ENCODE measurements around the gene PLCH1. TPM values are rescaled to one million over a fixed set of nuclear protein-coding genes. Genes with fewer than 3 reads are reported as not detected.

The PLCH1 gene
- total and polyA plus RNA-seq, 2 experiments from 2014 or later: 8.1 to 25.3 TPM

- no peaks in the 10 kb centered on the region for H4K20me1 ChIP-seq (replicated peaks; ENCODE audit: insufficient read depth)
- DNase-seq (ENCODE audit: low spot score): no peak
- no peaks in the 10 kb centered on the region for H3K27me3 ChIP-seq (ENCODE audit: insufficient read depth)
- H3K4me3 ChIP-seq: no peak overlapping the region
- no peak overlapping the region for H3K27ac ChIP-seq (ENCODE audit: low read depth)
- Mint-ChIP-seq H3K36me3 (ENCODE audit: low read depth) (no peaks in the 10 kb centered on the region), H3K27ac (no peak overlapping the region), H3K4me1 (peaks cover 58% of the 10 kb centered on the region), H3K9me3 (no peaks in the 10 kb centered on the region; the same call in 2 of the 3 replicates), H3K27me3 (ENCODE audit: insufficient read depth, low read depth, poor library complexity) (no peaks in the 10 kb centered on the region), H3K4me3 (no peak overlapping the region)
- no peak overlapping the region for H2AFZ ChIP-seq
- TF ChIP-seq JUNB (IDR thresholded peaks at IDR 0.05; ENCODE audit: unreplicated experiment) (no peak), REST (IDR thresholded peaks at IDR 0.05; ENCODE audit: unreplicated experiment) (no peak), ZNF114 (CRISPR knock-in tag; IDR thresholded peaks at IDR 0.05) (no peak), CTCF (conservative IDR thresholded peaks at IDR 0.05; ENCODE audit: low read depth in 2 of 2) (no peak), STAT1 (IDR thresholded peaks at IDR 0.05; ENCODE audit: unreplicated experiment) (no peak), EZH2 (IDR thresholded peaks at IDR 0.05; ENCODE audit: low read depth, unreplicated experiment) (no peak), EZH2phosphoT487 (IDR thresholded peaks at IDR 0.05; ENCODE audit: unreplicated experiment) (no peak), NANOG (IDR thresholded peaks at IDR 0.05; ENCODE audit: borderline replicate concordance) (no peak), ZNF462 (CRISPR knock-in tag; IDR thresholded peaks at IDR 0.05) (no peak)
- TF ChIP-seq, protein P1, sequence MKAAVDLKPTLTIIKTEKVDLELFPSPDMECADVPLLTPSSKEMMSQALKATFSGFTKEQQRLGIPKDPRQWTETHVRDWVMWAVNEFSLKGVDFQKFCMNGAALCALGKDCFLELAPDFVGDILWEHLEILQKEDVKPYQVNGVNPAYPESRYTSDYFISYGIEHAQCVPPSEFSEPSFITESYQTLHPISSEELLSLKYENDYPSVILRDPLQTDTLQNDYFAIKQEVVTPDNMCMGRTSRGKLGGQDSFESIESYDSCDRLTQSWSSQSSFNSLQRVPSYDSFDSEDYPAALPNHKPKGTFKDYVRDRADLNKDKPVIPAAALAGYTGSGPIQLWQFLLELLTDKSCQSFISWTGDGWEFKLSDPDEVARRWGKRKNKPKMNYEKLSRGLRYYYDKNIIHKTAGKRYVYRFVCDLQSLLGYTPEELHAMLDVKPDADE (IDR thresholded peaks at IDR 0.05): no peak
- no peak overlapping the region for H3K4me2 ChIP-seq
- no peaks in the 10 kb centered on the region for H3K36me3 ChIP-seq (ENCODE audit: insufficient read depth)
- no peaks in the 10 kb centered on the region for H3K79me2 ChIP-seq (replicated peaks; ENCODE audit: insufficient read depth)
- H3K9me2 ChIP-seq (ENCODE audit: insufficient read depth): no peaks in the 10 kb centered on the region
- no peaks in the 10 kb centered on the region for H3F3A ChIP-seq (replicated peaks; ENCODE audit: low read depth)
- H3K4me1 ChIP-seq (ENCODE audit: insufficient read depth): peaks cover 71% of the 10 kb centered on the region
- ATAC-seq: no peak
Observed at GRCh38 chr3:155370764-155371503, 373.9 kb downstream of the PLCH1 start.
